Transverse colon (tissue), 4 donors: ENCODE data around the gene BRMS1. TPM values are rescaled to one million over a fixed set of nuclear protein-coding genes. Genes with fewer than 3 reads are reported as not detected.
"Not testable (repeated sequence)": the region's sequence is repeated elsewhere in the genome, so short reads cannot be mapped to it uniquely, and the experiment has no call there.

Experiments used
- DNase-seq: peaks from one replicate; pipeline ENCODE4 v3.0.0-alpha.2; 2019
- H3K27ac ChIP-seq, 4 donors: fragments of 200-600 bp; sonication (generic); 2 replicates each; pipeline ENCODE4 v1.5.1; 2016 to 2018; ENCODE audit warnings: inconsistent platforms in 4 of 4
- H3K27me3 ChIP-seq: fragments of 200-600 bp; sonication (generic); 2 replicates; pipeline ENCODE4 v1.5.1; 2017; ENCODE audit warnings: inconsistent platforms
- H3K36me3 ChIP-seq, 4 donors: fragments of 200-600 bp; sonication (generic); 2 replicates each; pipeline ENCODE4 v1.5.1; 2017 to 2019; ENCODE audit warnings: inconsistent platforms in 4 of 4
- H3K4me1 ChIP-seq, 4 donors: fragments of 200-600 bp; sonication (generic); 2 replicates each; pipeline ENCODE4 v1.5.1; 2017 to 2020; ENCODE audit warnings: inconsistent platforms in 4 of 4
- H3K4me3 ChIP-seq, 4 donors: fragments of 200-600 bp; sonication (generic); 1 replicate in 1 of 4; 2 replicates in 3 of 4; pipeline versions ENCODE4 v1.5.1 to v1.6.1; 2017 to 2019; ENCODE audit warnings: inconsistent platforms in 4 of 4
- H3K9me3 ChIP-seq, 2 donors: fragments of 200-600 bp; sonication (generic); 2 replicates each; pipeline ENCODE4 v1.5.1; 2017 to 2019; ENCODE audit warnings: inconsistent platforms in 2 of 2
- CTCF ChIP-seq, 5 experiments: fragments of 200-600 bp in 3 of 5; fragments of 450-650 bp in 2 of 5; sonication (generic) in 3 of 5; IDR thresholded peaks; 1 replicate in 2 of 5; 2 replicates in 3 of 5; pipeline ENCODE4 v1.5.1; 2016 to 2017; ENCODE audit warnings: antibody characterized with exemption in 5 of 5, inconsistent platforms in 3 of 5, mild to moderate bottlenecking in 2 of 5, moderate library complexity in 1 of 5
- EP300 ChIP-seq: sonication (generic); formaldehyde crosslinking; IDR thresholded peaks from one replicate; pipeline ENCODE4 v1.6.1; 2017; ENCODE audit warnings: antibody characterized with exemption, low read depth
- POLR2A ChIP-seq: fragments of 450-650 bp; IDR thresholded peaks from one replicate; pipeline ENCODE4 v1.6.1; 2016; ENCODE audit warnings: antibody characterized with exemption, mild to moderate bottlenecking, moderate library complexity
- POLR2AphosphoS5 ChIP-seq, 3 donors: sonication (generic); formaldehyde crosslinking; IDR thresholded peaks; one replicate each; pipeline ENCODE4 v1.6.1; 2016; ENCODE audit warnings: antibody characterized with exemption in 3 of 3
- WGBS, 2 donors: methylation state at CpG; one replicate each; pipeline ENCODE4 v1.1.5; 2018; ENCODE audit warnings: low coverage in 1 of 2; 5-methylcytosine and 5-hydroxymethylcytosine counted together
- in situ Hi-C, 4 donors: fragments of 200-750 bp; cut with MboI; loops; one replicate each; pipeline versions ENCODE4 v1.15.0 to v1.15.1; 2017; ENCODE audit warnings: low sequenced_read_pairs in 3 of 4, low pct_ligation_motif_present in 1 of 4, low pct_unique_long_range_greater_than_20kb in 1 of 4
- intact Hi-C: fragments of 100-400 bp; cut with DNase I; formaldehyde crosslinking; loops from one replicate; pipeline ENCODE4 v1.15.1; 2023; ENCODE audit warnings: low total_unique reads
- total RNA-seq, 4 donors: library from RNA; depleted of rRNA; stranded (reverse); fragments of >200 nt; gene quantifications; one replicate each; pipeline ENCODE4 v1.1.0, GENCODE V29; 2016

The BRMS1 gene
- total RNA-seq, 4 donors from 2014 or later, result 34.0 to 178 (median 63.1) TPM

DNA sequence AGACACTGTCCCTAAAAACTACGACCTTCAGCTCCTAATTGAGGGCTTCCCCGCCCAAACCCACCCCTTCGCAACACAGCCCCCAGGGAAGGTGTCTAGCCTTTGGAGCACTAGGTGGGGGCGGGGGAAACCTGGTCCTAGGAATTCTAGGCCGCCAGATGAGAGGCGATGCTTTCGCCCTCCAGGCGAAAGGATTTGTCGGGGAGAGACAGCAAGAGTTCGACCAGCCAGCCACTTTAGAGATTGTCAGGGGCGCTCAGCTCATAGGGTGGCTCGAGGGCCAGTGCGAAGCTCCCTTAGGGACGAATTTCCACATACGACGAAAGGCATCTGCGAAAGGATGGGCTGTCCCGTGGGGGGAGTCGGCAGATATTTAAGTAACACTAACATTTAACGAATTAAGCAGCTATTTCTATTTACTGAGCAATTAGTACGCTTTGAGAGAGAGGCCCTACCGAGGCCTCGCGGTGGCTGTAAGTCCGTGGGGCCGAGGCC is 33.4 kb downstream of the BRMS1 start:
- no peaks in the 10 kb centered on the region for H3K27me3 ChIP-seq
- WGBS, 2 donors, result 34% methylated on average over 26 of the region's 26 CpGs; no CpG with 5 or more reads in 1 of the 2 donors
- H3K4me1 ChIP-seq, result peaks cover 7 to 25% (median 17%) of the 10 kb centered on the region in 4 donors
- H3K27ac ChIP-seq, result peak overlapping the region; percentile 91 to 95 (median 94)
- intact Hi-C loops, result loop anchor here (2.0 kb wide), 1 partner anchor 17 kb away; no protein-coding TSS in a partner anchor
- DNase-seq, result no peak
- H3K9me3 ChIP-seq, result no peaks in the 10 kb centered on the region
- TF ChIP-seq CTCF (IDR thresholded peaks at IDR 0.05) (peak in 1 of 5 experiments; percentile 87), POLR2AphosphoS5 (IDR thresholded peaks at IDR 0.05) (no peak), EP300 (no peak)
- in situ Hi-C loops, result no loop called here
- peak overlapping the region in 3 of 4 donors; percentile 33 to 63 (median 50) for H3K4me3 ChIP-seq
- H3K36me3 ChIP-seq, result no peaks in the 10 kb centered on the region

GRCh38 chr11:66310803-66311440 is 34.0 kb downstream of the BRMS1 start:
- H3K4me1 ChIP-seq, result peaks cover 7 to 19% (median 14%) of the 10 kb centered on the region in 4 donors
- H3K27me3 ChIP-seq, DNase-seq, H3K4me3 ChIP-seq, H3K9me3 ChIP-seq, H3K36me3 ChIP-seq, in situ Hi-C loops: not testable (repeated sequence)
- H3K27ac ChIP-seq, result peak overlapping the region in 2 of 4 donors; percentile 92 to 95
- 82% methylated on average over 12 to 18 of the region's 18 CpGs for WGBS, 2 donors
- intact Hi-C loops, result loop anchor here (2.0 kb wide), 1 partner anchor 18 kb away; no protein-coding TSS in a partner anchor

- intact Hi-C loops (loop anchor here (2.0 kb wide), 1 partner anchor 18 kb away; no protein-coding TSS in a partner anchor), in situ Hi-C loops (no loop called here)
- no peaks in the 10 kb centered on the region for H3K36me3 ChIP-seq
- no peaks in the 10 kb centered on the region for H3K27me3 ChIP-seq
- DNase-seq, result no peak
- H3K4me3 ChIP-seq, result no peak overlapping the region
- no peak overlapping the region for H3K27ac ChIP-seq
- TF ChIP-seq POLR2A (no peak), CTCF (IDR thresholded peaks at IDR 0.05) (no peak), EP300 (no peak), POLR2AphosphoS5 (IDR thresholded peaks at IDR 0.05) (no peak)
- H3K9me3 ChIP-seq, result no peaks in the 10 kb centered on the region
- 74 to 86% methylated on average over 1 to 8 of the region's 8 CpGs for WGBS, 2 donors
- peaks cover 7 to 17% (median 14%) of the 10 kb centered on the region in 4 donors for H3K4me1 ChIP-seq
These were observed 34.6 kb downstream of the BRMS1 start for GRCh38 chr11:66310324-66310723.

- in situ Hi-C loops, result loop anchor here in 2 of 4 donors (10.0 kb wide), 2 partner anchors 75 to 85 kb away; no protein-coding TSS in a partner anchor
- Histone ChIP-seq H3K36me3 (no peaks in the 10 kb centered on the region), H3K27me3 (no peaks in the 10 kb centered on the region), H3K4me1 (peaks cover 7 to 17% (median 14%) of the 10 kb centered on the region in 4 donors), H3K27ac (no peak overlapping the region), H3K9me3 (no peaks in the 10 kb centered on the region), H3K4me3 (no peak overlapping the region)
- intact Hi-C loops, result no loop called here
- no peak for TF ChIP-seq CTCF (IDR thresholded peaks at IDR 0.05)
- TF ChIP-seq POLR2A, result no peak
- no peak for TF ChIP-seq POLR2AphosphoS5 (IDR thresholded peaks at IDR 0.05)
- no peak for TF ChIP-seq EP300
- WGBS, 2 donors, result 62% methylated on average over 3 of the region's 3 CpGs; no CpG with 5 or more reads in 1 of the 2 donors
- DNase-seq, result no peak
These were observed 35.4 kb downstream of the BRMS1 start for GRCh38 chr11:66309475-66309874.
